Left colon (tissue), 2 donors: Measurements from ENCODE around the gene ZDHHC20. TPM values are rescaled to one million over a fixed set of nuclear protein-coding genes. Genes with fewer than 3 reads are reported as not detected.

Experiments
- ATAC-seq: fragments of 200-7000 bp; cut with Tn5 transposase; one replicate; pipeline ENCODE4 v1.9.1; 2020; ENCODE audit warnings: mild to moderate bottlenecking, moderate library complexity
- DNase-seq, 2 donors: peaks; one replicate each; pipeline ENCODE4 v3.0.0-alpha.2; 2020
- intact Hi-C, 2 donors: fragments of 100-400 bp; cut with DNase I in 1 of 2; cut with micrococcal nuclease in 1 of 2; formaldehyde crosslinking; loops; one replicate each; pipeline versions ENCODE4 v1.11.2 to v1.14.0; 2022; cut with DNase I, micrococcal nuclease
- total RNA-seq, 2 donors: library from RNA; stranded (reverse); fragmentation: NEBNext Ultra II Directional; extraction: Animal tissue kit (Norgen Biotek cat#: 25700); gene quantifications; one replicate each; pipeline ENCODE4 v1.2.1, GENCODE V29; 2021
- donor health status: DM: no; HTN: no; CAD: no.
- donor health status: DM: yes; HTN: yes; CAD: no.

ZDHHC20 gene
- total RNA-seq, 2 donors from 2014 or later: 76.3 to 76.9 TPM

- ATAC-seq (no peak), DNase-seq (no peak)
- intact Hi-C loops: no loop called here
Measured at GRCh38 chr13:21372530-21372929, 86.6 kb downstream of the ZDHHC20 start.

- ATAC-seq (no peak), DNase-seq (no peak)
Measured at GRCh38 chr13:21371011-21371410, 88.1 kb downstream of the ZDHHC20 start.

GRCh38 chr13:21365574-21365973 lies 93.5 kb downstream of the ZDHHC20 start:
- no peak for ATAC-seq

More at GRCh38 chr13:21371011-21371410, 88.1 kb downstream of the ZDHHC20 start:
- intact Hi-C loops: no loop called here

GRCh38 chr13:21364916-21365315 lies 94.2 kb downstream of the ZDHHC20 start:
- ATAC-seq (no peak), DNase-seq (no peak)
- intact Hi-C loops: no loop called here

More at GRCh38 chr13:21365574-21365973, 93.5 kb downstream of the ZDHHC20 start:
- intact Hi-C loops: no loop called here
- no peak for DNase-seq

GRCh38 chr13:21364357-21364756 lies 94.7 kb downstream of the ZDHHC20 start:
- DNase-seq: no peak
- no peak for ATAC-seq
- intact Hi-C loops: no loop called here

DNA sequence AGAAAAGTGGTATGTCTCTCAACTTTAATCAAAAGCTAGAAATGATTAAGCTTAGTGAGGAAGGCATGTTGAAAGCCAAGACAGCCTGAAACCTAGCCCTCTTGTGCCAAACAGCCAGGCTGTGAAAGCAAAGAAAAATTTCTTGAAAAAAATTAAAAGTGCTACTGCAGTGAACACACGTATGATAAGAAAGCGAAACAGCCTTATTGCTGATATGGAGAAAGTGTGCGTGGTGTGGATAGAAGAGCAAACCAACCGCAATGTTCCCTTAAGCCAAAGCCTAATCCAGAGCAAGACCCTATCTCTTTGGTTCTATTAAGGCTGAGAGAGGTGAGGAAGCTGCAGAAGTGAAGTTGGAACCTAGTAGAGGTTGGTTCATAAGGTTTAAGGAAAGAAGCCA lies 96.4 kb downstream of the ZDHHC20 start:
- intact Hi-C loops: no loop called here
- ATAC-seq (no peak), DNase-seq (no peak)

DNA sequence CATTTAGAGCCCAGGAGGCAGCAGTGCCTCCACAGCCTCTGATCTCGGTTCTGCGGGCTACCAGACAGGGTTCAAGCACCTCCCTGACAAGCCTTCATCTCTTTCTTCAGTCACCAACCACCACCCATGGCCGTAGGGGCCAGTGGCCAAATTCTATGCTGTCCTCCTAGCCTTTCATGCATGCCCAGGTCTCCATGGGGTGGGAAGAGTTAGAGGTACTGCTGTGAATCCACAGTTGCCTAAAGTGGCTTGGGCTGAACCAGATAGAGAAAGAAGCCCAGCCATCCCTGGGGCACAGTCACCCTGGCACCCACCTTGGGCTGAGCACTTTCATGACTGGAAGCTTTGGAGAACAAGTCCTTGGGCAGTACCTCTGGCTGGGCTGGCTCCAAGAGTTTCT lies 97.4 kb downstream of the ZDHHC20 start:
- intact Hi-C loops: no loop called here
- ATAC-seq (no peak), DNase-seq (no peak)

- intact Hi-C loops: no loop called here
- no peak for DNase-seq
- no peak for ATAC-seq
Measured at GRCh38 chr13:21361123-21361522, 98.0 kb downstream of the ZDHHC20 start.

- DNase-seq (no peak), ATAC-seq (no peak)
- intact Hi-C loops: no loop called here
Measured at GRCh38 chr13:21360463-21360862, 98.6 kb downstream of the ZDHHC20 start.

- intact Hi-C loops: no loop called here
- ATAC-seq: no peak
- DNase-seq: no peak
Measured at GRCh38 chr13:21359855-21360254, 99.2 kb downstream of the ZDHHC20 start.

DNA sequence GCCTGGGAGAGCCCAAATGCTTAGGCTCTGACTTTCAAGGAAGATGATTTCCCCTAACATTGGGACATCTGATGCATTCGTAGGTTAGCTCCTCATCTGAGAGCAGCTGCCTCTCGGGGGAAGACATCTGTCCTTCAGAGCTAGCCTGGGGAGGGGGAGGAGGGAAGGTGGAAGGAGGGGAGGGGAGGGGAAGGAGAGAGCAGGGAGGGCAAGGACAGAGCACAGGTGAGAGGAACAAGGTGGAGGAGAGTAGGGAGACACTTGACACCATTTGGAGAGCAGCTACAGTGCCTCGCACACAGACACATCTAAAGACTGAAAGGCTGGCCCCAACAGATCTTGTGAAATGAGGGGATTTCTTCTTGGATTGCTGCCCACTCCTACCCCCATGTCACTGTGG lies 103.8 kb downstream of the ZDHHC20 start:
- ATAC-seq: no peak
- no peak for DNase-seq
- intact Hi-C loops: no loop called here

- DNase-seq: no peak
- ATAC-seq: no peak
- intact Hi-C loops: no loop called here
Measured at GRCh38 chr13:21354721-21355120, 104.4 kb downstream of the ZDHHC20 start.

DNA sequence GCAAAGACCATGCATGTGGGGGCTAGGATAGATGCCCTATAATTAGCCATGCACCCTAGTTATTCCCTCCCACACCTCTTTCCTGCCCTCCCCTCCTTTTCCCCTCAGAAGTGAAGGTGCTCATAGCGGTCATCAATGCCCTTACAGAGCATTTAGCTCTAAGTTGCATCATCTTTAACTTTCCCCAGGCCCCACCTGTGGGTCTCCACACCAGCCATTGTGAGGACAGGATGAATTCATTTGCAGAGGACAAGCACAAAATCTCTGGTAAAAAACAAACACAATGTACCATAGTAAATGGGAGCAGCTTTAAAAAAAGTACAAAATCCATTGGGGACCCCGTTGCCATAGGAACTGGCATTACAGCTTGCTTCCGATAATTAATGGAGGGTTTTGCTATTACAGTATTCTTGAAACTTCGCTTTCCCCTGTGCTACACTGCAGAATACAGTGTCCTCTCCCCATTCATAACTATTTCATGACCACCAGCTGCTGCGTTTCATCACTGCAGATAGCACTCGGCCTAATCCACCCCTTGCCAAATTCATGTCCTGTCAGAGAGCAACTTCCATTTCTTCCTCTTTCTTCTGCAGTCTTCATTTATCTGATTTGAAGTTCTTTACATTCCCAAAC lies 110.5 kb downstream of the ZDHHC20 start:
- DNase-seq (no peak), ATAC-seq (no peak)
- intact Hi-C loops: no loop called here

DNA sequence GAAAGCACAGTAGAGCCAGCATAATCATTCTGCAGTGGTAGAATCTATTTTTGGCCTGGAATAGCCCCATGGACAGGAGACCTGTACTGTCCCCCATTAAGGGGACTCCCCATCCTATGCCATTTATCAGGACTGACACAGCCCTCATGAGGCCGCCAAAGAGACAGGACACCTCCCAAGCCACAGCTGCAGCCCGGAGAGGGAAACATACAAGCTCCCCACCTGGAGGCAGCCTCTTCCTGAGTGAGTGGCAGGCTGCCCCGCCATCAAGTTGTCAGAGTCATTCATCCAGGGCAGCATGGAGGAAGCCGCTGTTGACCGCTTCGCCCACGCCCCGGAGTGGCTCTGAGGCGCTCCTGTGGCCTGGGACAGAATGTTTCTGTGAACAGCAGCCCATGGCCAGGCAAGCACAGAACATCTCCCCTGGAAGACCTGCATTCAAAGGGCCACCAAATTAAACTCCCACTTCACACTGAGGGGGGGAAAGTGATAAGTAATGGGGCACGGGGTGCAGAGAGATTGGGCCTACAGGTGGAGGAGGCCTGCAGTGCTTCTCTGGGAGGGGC lies 111.3 kb downstream of the ZDHHC20 start:
- DNase-seq: no peak
- intact Hi-C loops: no loop called here
- no peak for ATAC-seq

DNA sequence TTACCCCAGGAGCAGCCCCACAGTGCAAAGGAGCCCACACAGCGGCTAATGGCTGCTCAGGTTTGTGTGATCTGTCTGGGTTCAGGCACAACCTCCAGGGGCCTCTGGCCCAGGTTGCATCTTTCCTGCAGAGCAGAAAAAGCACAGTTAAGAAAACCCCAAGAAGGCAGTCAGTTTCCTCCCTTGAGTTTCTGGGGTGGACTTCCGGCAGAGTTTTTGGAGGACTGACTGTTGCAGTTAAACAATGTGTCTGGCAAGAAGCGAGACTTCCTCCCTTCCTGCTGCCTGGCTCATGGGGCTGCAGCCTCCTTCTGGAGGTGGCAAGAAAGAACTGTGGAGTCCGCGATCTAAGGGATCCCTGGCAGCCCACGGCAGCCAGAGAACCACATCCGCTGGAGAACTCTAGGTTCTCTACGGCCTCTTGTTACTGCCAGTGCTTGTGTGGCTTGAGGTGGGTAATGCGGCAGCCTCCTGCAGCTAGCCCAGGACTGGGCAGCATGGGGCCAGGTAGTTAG lies 114.4 kb downstream of the ZDHHC20 start:
- DNase-seq (no peak), ATAC-seq (no peak)
- intact Hi-C loops: no loop called here

GRCh38 chr13:21343659-21344058 lies 115.4 kb downstream of the ZDHHC20 start:
- DNase-seq: no peak
- ATAC-seq: no peak
- intact Hi-C loops: no loop called here

DNA sequence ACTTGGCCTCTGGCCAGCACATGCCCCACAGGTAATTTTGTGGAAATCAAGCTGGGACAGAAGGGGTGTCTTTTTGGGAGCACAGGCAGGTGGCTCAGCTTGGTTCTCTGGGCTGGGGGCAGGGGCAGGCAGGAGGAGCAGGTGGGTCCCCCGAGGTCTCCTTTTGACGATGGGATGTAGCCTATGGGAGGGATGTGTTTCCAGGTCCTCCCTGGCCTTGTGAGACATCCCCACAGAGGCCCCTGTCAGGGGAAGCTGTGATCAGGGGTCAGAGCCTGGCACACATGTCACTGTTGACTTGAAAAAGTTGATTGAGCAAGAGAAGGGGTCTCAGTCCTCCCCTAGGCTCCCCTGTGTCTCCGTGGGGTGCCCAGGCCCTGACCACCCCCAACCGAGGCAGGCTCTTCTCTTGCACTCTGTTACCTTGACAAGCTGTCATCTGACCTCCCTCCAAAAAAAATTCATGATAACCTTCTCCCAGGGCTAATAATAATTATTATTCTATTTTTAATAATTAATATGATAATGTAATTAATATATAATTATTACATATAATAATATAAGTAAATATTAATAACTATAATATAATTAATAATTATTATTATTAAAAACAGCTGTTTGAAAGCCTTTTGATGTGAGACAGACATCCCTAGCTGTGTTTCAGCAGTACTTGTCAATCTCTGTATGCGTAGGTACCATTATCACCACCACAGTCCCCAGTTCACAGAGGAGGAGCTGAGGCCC lies 116.2 kb downstream of the ZDHHC20 start:
- DNase-seq (no peak), ATAC-seq (no peak)
- intact Hi-C loops: no loop called here

GRCh38 chr13:21341637-21342422 lies 117.3 kb downstream of the ZDHHC20 start:
- no peak for ATAC-seq
- intact Hi-C loops: no loop called here

GRCh38 chr13:21338639-21339278 lies 120.3 kb downstream of the ZDHHC20 start:
- DNase-seq (no peak), ATAC-seq (no peak)
- intact Hi-C loops: no loop called here

More at GRCh38 chr13:21341637-21342422, 117.3 kb downstream of the ZDHHC20 start:
- DNase-seq: no peak
